HepG2 (cell line): ENCODE results near the gene SLC13A3. TPM values are rescaled to one million over a fixed set of nuclear protein-coding genes. Genes with fewer than 3 reads are reported as not detected.

Source experiments
- ATF1 ChIP-seq: IDR thresholded peaks from 2 replicates; pipeline ENCODE4 v1.6.1; 2016; ENCODE audit warnings: mild to moderate bottlenecking, control low read depth
- HNF1A ChIP-seq, 2 experiments: sonication (generic) in 1 of 2; formaldehyde crosslinking in 1 of 2; IDR thresholded peaks; 2 replicates each; pipeline versions ENCODE4 v1.4.0 to v1.6.1; 2016 to 2020; ENCODE audit warnings: borderline replicate concordance in 1 of 2, low read depth in 1 of 2, mild to moderate bottlenecking in 1 of 2, missing genetic modification reagents in 1 of 2
- HNRNPK ChIP-seq: fragments of 200-400 bp; formaldehyde crosslinking; IDR thresholded peaks from 2 replicates; pipeline ENCODE4 v1.6.1; 2018; ENCODE audit warnings: low read length, low read depth, moderate library complexity, mild to moderate bottlenecking; ENCODE audit not compliant: poor library complexity, severe bottlenecking
- HOMEZ ChIP-seq: IDR thresholded peaks from 2 replicates; pipeline ENCODE4 v1.6.1; 2016; ENCODE audit warnings: low read depth
- HOXA5 ChIP-seq: sonication (generic); formaldehyde crosslinking; IDR thresholded peaks from 2 replicates; pipeline ENCODE4 v1.4.0; 2020; ENCODE audit warnings: missing genetic modification reagents
- ISX ChIP-seq: sonication (generic); formaldehyde crosslinking; conservative IDR thresholded peaks from 2 replicates; pipeline ENCODE4 v1.5.0; 2020; ENCODE audit warnings: missing genetic modification reagents
- KAT7 ChIP-seq: IDR thresholded peaks from 2 replicates; pipeline ENCODE4 v1.6.1; 2018; ENCODE audit warnings: borderline replicate concordance, missing compliant biosample characterization
- KAT8 ChIP-seq: IDR thresholded peaks from 2 replicates; pipeline ENCODE4 v1.6.1; 2016; ENCODE audit warnings: missing genetic modification reagents, missing compliant biosample characterization
- MXD3 ChIP-seq: IDR thresholded peaks from 2 replicates; pipeline ENCODE4 v1.6.1; 2016; ENCODE audit warnings: mild to moderate bottlenecking, missing biosample characterization, missing genetic modification reagents
- ZNF354B ChIP-seq: sonication (generic); formaldehyde crosslinking; IDR thresholded peaks from 2 replicates; pipeline ENCODE4 v1.8.0; 2022; ENCODE audit warnings: mild to moderate bottlenecking, missing genetic modification reagents
- ZNF501 ChIP-seq: sonication (generic); formaldehyde crosslinking; IDR thresholded peaks from 2 replicates; pipeline ENCODE4 v1.5.1; 2020; ENCODE audit warnings: mild to moderate bottlenecking, moderate library complexity, missing genetic modification reagents
- polyA plus RNA-seq, 8 experiments: library from polyadenylated mRNA; depleted of rRNA in 3 of 8; stranded (reverse) in 7 of 8; unstranded in 1 of 8; fragments of >200 nt; fragmentation: Illumina TruSeq in 4 of 8; extraction: Trizol in 4 of 8; gene quantifications; 2 replicates each; pipeline versions ENCODE4 v1.2.1 to v1.2.3, GENCODE V29; 2011 to 2016; ENCODE audit warnings: low read depth in 4 of 8, missing spikeins in 1 of 8, mixed read lengths in 1 of 8; ENCODE audit not compliant: insufficient read depth in 1 of 8
- total RNA-seq, 5 experiments: library from RNA; depleted of rRNA; stranded (reverse); fragments of >200 nt; fragmentation: Illumina TruSeq; extraction: Trizol; gene quantifications; 2 replicates each; pipeline ENCODE4 v1.2.3, GENCODE V29; 2016; ENCODE audit warnings: low read depth in 1 of 5
- TF ChIP-seq, protein P1 (sequence below): sonication (generic); formaldehyde crosslinking; IDR thresholded peaks from 2 replicates; pipeline ENCODE4 v1.5.1; 2020; ENCODE audit warnings: mild to moderate bottlenecking, missing genetic modification reagents, moderate library complexity
- TF ChIP-seq, protein P2 (sequence below): sonication (generic); formaldehyde crosslinking; IDR thresholded peaks from 2 replicates; pipeline ENCODE4 v1.5.0; 2020; ENCODE audit warnings: mild to moderate bottlenecking, missing genetic modification reagents

SLC13A3 gene
- total and polyA plus RNA-seq, 2 of the 13 experiments (the other 11 are each of a cell fraction or from before 2014, with no cell fraction given), result 66.5 to 76.0 TPM

GRCh38 chr20:46631212-46631869, 19.9 kb downstream of the SLC13A3 start (continued):
- TF ChIP-seq, protein P1, sequence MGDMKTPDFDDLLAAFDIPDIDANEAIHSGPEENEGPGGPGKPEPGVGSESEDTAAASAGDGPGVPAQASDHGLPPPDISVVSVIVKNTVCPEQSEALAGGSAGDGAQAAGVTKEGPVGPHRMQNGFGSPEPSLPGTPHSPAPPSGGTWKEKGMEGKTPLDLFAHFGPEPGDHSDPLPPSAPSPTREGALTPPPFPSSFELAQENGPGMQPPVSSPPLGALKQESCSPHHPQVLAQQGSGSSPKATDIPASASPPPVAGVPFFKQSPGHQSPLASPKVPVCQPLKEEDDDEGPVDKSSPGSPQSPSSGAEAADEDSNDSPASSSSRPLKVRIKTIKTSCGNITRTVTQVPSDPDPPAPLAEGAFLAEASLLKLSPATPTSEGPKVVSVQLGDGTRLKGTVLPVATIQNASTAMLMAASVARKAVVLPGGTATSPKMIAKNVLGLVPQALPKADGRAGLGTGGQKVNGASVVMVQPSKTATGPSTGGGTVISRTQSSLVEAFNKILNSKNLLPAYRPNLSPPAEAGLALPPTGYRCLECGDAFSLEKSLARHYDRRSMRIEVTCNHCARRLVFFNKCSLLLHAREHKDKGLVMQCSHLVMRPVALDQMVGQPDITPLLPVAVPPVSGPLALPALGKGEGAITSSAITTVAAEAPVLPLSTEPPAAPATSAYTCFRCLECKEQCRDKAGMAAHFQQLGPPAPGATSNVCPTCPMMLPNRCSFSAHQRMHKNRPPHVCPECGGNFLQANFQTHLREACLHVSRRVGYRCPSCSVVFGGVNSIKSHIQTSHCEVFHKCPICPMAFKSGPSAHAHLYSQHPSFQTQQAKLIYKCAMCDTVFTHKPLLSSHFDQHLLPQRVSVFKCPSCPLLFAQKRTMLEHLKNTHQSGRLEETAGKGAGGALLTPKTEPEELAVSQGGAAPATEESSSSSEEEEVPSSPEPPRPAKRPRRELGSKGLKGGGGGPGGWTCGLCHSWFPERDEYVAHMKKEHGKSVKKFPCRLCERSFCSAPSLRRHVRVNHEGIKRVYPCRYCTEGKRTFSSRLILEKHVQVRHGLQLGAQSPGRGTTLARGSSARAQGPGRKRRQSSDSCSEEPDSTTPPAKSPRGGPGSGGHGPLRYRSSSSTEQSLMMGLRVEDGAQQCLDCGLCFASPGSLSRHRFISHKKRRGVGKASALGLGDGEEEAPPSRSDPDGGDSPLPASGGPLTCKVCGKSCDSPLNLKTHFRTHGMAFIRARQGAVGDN (CRISPR knock-in tag), result peak; percentile 84
- TF ChIP-seq HNRNPK, result no peak
- peak; percentile 69; the same call in 1 of the 2 replicates for TF ChIP-seq KAT8 (CRISPR knock-in tag)
- TF ChIP-seq HNF1A (IDR thresholded peaks at IDR 0.05; ENCODE audit: low read depth), result no peak
- TF ChIP-seq HNF1A (CRISPR knock-in tag; IDR thresholded peaks at IDR 0.05; ENCODE audit: borderline replicate concordance), result peak; percentile 0; the same call in 1 of the 2 replicates
- TF ChIP-seq HOMEZ (CRISPR knock-in tag), result peak; percentile 70; the same call in 1 of the 2 replicates
- TF ChIP-seq, protein P2, sequence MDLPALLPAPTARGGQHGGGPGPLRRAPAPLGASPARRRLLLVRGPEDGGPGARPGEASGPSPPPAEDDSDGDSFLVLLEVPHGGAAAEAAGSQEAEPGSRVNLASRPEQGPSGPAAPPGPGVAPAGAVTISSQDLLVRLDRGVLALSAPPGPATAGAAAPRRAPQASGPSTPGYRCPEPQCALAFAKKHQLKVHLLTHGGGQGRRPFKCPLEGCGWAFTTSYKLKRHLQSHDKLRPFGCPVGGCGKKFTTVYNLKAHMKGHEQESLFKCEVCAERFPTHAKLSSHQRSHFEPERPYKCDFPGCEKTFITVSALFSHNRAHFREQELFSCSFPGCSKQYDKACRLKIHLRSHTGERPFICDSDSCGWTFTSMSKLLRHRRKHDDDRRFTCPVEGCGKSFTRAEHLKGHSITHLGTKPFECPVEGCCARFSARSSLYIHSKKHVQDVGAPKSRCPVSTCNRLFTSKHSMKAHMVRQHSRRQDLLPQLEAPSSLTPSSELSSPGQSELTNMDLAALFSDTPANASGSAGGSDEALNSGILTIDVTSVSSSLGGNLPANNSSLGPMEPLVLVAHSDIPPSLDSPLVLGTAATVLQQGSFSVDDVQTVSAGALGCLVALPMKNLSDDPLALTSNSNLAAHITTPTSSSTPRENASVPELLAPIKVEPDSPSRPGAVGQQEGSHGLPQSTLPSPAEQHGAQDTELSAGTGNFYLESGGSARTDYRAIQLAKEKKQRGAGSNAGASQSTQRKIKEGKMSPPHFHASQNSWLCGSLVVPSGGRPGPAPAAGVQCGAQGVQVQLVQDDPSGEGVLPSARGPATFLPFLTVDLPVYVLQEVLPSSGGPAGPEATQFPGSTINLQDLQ (CRISPR knock-in tag), result no peak
- TF ChIP-seq ZNF354B (CRISPR knock-in tag), result no peak
- no peak; the same call in 1 of the 2 replicates for TF ChIP-seq ATF1 (CRISPR knock-in tag)
- TF ChIP-seq KAT7 (CRISPR knock-in tag), result peak; percentile 26
- no peak for TF ChIP-seq HOXA5 (CRISPR knock-in tag)
- TF ChIP-seq ISX (CRISPR knock-in tag), result no peak
- peak; percentile 38; the same call in 1 of the 2 replicates for TF ChIP-seq ZNF501
- no peak; the same call in 1 of the 2 replicates for TF ChIP-seq MXD3 (CRISPR knock-in tag)
